Neural crest cell (in vitro differentiated cells): ENCODE measurements around the gene TIMP3. TPM values are rescaled to one million over a fixed set of nuclear protein-coding genes. Genes with fewer than 3 reads are reported as not detected.

Source experiments
- DNase-seq: peaks from one replicate; pipeline ENCODE4 v3.0.0; 2021; ENCODE audit warnings: low read depth, mixed read lengths, low spot score
- H3K27ac Mint-ChIP-seq: one replicate; pipeline ENCODE4 v1.8.0; 2021; ENCODE audit warnings: mild to moderate bottlenecking, mixed read lengths; ENCODE audit not compliant: unreplicated experiment
- H3K27me3 Mint-ChIP-seq: 2 replicates; pipeline ENCODE4 v1.8.0; 2021; ENCODE audit warnings: low read depth, mild to moderate bottlenecking, mixed read lengths
- H3K36me3 Mint-ChIP-seq: 2 replicates; pipeline ENCODE4 v1.8.0; 2021; ENCODE audit warnings: low read depth, mild to moderate bottlenecking, mixed read lengths
- H3K4me1 Mint-ChIP-seq: 2 replicates; pipeline ENCODE4 v1.8.0; 2021; ENCODE audit warnings: mixed read lengths
- H3K4me3 Mint-ChIP-seq: one replicate; pipeline ENCODE4 v1.8.0; 2021; ENCODE audit warnings: mild to moderate bottlenecking, mixed read lengths
- H3K9me3 Mint-ChIP-seq: 2 replicates; pipeline ENCODE4 v1.8.0; 2021; ENCODE audit warnings: mixed read lengths
- CTCF ChIP-seq: fragments of 200-600 bp; sonication (generic); conservative IDR thresholded peaks from 2 replicates; pipeline ENCODE4 v1.5.0; 2021; ENCODE audit warnings: antibody characterized with exemption, mild to moderate bottlenecking
- total RNA-seq: library from RNA; stranded (reverse); gene quantifications from 2 replicates; pipeline ENCODE4 v1.2.1, GENCODE V29; 2021

The TIMP3 gene
- total RNA-seq, 1 donor from 2014 or later, result 21.6 TPM

GRCh38 chr22:32874976-32875375 is 73.5 kb downstream of the TIMP3 start:
- H3K4me1 Mint-ChIP-seq, result no peaks in the 10 kb centered on the region
- DNase-seq, result no peak
- no peaks in the 10 kb centered on the region for H3K9me3 Mint-ChIP-seq
- no peaks in the 10 kb centered on the region for H3K27me3 Mint-ChIP-seq
- H3K36me3 Mint-ChIP-seq, result no peaks in the 10 kb centered on the region
- H3K4me3 Mint-ChIP-seq, result no peak overlapping the region
- no peak for TF ChIP-seq CTCF
- H3K27ac Mint-ChIP-seq, result no peak overlapping the region

DNA sequence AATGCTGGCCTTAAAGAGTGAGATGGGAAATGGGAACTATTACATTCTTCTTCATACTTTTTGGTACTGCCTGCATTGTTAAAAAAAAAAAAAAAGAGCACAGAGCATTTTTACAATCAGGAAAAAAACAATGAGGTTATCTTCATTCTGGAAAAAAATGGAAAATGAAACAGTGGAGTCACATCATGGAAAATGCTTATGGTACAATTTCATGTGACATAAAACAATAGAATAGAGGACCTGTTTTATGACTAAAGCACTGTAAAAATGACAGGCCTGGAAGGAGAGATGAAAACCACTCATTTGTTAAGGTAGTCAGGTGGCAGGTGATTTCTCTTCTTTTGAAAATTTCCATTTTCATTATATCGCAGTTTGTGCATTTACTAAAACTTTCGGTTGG is 75.0 kb downstream of the TIMP3 start:
- no peaks in the 10 kb centered on the region for H3K36me3 Mint-ChIP-seq
- no peaks in the 10 kb centered on the region for H3K9me3 Mint-ChIP-seq
- H3K27ac Mint-ChIP-seq, result no peak overlapping the region
- H3K4me3 Mint-ChIP-seq, result no peak overlapping the region
- no peaks in the 10 kb centered on the region for H3K27me3 Mint-ChIP-seq
- DNase-seq, result no peak
- peaks cover 8% of the 10 kb centered on the region for H3K4me1 Mint-ChIP-seq
- TF ChIP-seq CTCF, result no peak

DNA sequence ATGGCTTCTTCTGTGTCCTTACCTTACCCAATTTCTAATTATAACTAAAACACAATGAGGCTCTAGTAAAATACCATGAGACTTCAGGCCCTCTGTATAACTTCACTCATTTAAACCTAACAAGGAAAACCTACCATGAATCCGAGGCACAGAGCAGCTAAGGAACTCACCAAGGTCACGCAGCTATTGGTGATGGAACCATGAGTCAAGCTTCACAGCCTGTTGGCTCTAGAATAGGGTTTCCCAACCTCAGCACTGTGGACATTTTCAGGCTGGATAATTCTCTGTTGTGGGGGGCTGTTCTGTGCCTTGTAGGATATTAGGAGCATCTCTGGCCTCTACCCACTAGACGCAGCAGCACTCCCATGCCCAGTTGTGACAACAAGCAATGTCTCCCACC is 75.7 kb downstream of the TIMP3 start:
- Mint-ChIP-seq H3K36me3 (no peaks in the 10 kb centered on the region), H3K27ac (no peak overlapping the region), H3K9me3 (no peaks in the 10 kb centered on the region), H3K4me1 (peaks cover 8% of the 10 kb centered on the region), H3K27me3 (no peaks in the 10 kb centered on the region), H3K4me3 (no peak overlapping the region)
- no peak for TF ChIP-seq CTCF
- DNase-seq, result no peak

DNA sequence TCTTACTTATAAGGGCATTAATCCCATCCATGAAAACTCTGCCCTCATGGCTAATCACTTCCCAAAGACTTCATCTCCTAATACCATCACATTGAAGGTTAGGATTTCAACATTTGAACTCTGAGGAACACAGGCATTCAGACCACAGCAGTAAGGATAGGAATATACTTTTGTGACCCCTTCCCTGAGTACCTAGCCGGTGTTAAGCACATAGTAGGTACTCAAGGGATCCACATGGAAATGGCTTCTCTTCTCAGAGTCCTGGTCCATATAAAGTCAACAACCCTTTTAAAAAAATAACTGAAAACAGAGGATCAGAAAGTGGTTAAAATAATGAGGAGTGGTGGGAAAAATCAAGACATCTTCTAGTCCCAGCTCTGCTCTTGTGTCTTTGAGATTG is 78.0 kb downstream of the TIMP3 start:
- TF ChIP-seq CTCF, result no peak
- Mint-ChIP-seq H3K27ac (no peak overlapping the region), H3K27me3 (no peaks in the 10 kb centered on the region), H3K9me3 (no peaks in the 10 kb centered on the region), H3K4me1 (peaks cover 8% of the 10 kb centered on the region), H3K36me3 (no peaks in the 10 kb centered on the region), H3K4me3 (no peak overlapping the region)
- no peak for DNase-seq

- Mint-ChIP-seq H3K4me3 (no peak overlapping the region), H3K27ac (no peak overlapping the region), H3K4me1 (peaks cover 8% of the 10 kb centered on the region), H3K9me3 (no peaks in the 10 kb centered on the region), H3K36me3 (no peaks in the 10 kb centered on the region), H3K27me3 (no peaks in the 10 kb centered on the region)
- no peak for DNase-seq
- TF ChIP-seq CTCF, result no peak
Measured at GRCh38 chr22:32880061-32880460, 78.6 kb downstream of the TIMP3 start.

GRCh38 chr22:32880505-32880892 is 79.0 kb downstream of the TIMP3 start:
- no peak for DNase-seq
- Mint-ChIP-seq H3K36me3 (no peaks in the 10 kb centered on the region), H3K4me3 (no peak overlapping the region), H3K9me3 (no peaks in the 10 kb centered on the region), H3K27ac (no peak overlapping the region), H3K4me1 (peaks cover 8% of the 10 kb centered on the region), H3K27me3 (no peaks in the 10 kb centered on the region)
- no peak for TF ChIP-seq CTCF
